Stomach (tissue), 9 donors: Measurements from ENCODE around the gene ADAM22. TPM values are rescaled to one million over a fixed set of nuclear protein-coding genes. Genes with fewer than 3 reads are reported as not detected.
"Not testable (repeated sequence)": the region's sequence is repeated elsewhere in the genome, so short reads cannot be mapped to it uniquely, and the experiment has no call there.

Experiments used
- DNase-seq, 2 donors: peaks; one replicate each; pipeline versions ENCODE4 v3.0.0 to v3.0.0-alpha.2; 2013 to 2019
- H3K27ac ChIP-seq, 5 donors: fragments of 200-600 bp in 4 of 5; sonication (generic) in 4 of 5; one replicate each; pipeline ENCODE4 v1.5.1; 2013 to 2019; ENCODE audit warnings: mild to moderate bottlenecking in 1 of 5, moderate library complexity in 1 of 5
- H3K27me3 ChIP-seq, 3 donors: fragments of 200-600 bp; sonication (generic); one replicate each; pipeline ENCODE4 v1.5.1; 2017 to 2019; ENCODE audit warnings: mixed run types in 1 of 3
- H3K36me3 ChIP-seq, 4 donors: fragments of 200-600 bp; sonication (generic); 1 replicate in 3 of 4; 2 replicates in 1 of 4; pipeline ENCODE4 v1.5.1; 2016 to 2019
- H3K4me1 ChIP-seq, 4 donors: fragments of 200-600 bp; sonication (generic); one replicate each; pipeline ENCODE4 v1.5.1; 2016 to 2019
- H3K4me3 ChIP-seq, 4 donors: fragments of 200-600 bp; sonication (generic) in 3 of 4; one replicate each; pipeline ENCODE4 v1.5.1; 2016 to 2019; ENCODE audit warnings: mild to moderate bottlenecking in 1 of 4
- H3K9me3 ChIP-seq, 4 donors: fragments of 200-600 bp; sonication (generic); one replicate each; pipeline ENCODE4 v1.5.1; 2016 to 2019
- CTCF ChIP-seq, 7 experiments: fragments of 450-650 bp in 4 of 7; fragments of 200-600 bp in 3 of 7; sonication (generic) in 3 of 7; IDR thresholded peaks; one replicate each; pipeline ENCODE4 v1.5.1; 2016 to 2019; ENCODE audit warnings: antibody characterized with exemption in 7 of 7, control low read depth in 2 of 7, mild to moderate bottlenecking in 1 of 7
- EP300 ChIP-seq: sonication (generic); formaldehyde crosslinking; IDR thresholded peaks from one replicate; pipeline ENCODE4 v1.6.1; 2017; ENCODE audit warnings: antibody characterized with exemption
- POLR2A ChIP-seq, 4 donors: fragments of 450-650 bp; IDR thresholded peaks; one replicate each; pipeline ENCODE4 v1.6.1; 2016; ENCODE audit warnings: antibody characterized with exemption in 4 of 4, control low read depth in 2 of 4, mild to moderate bottlenecking in 1 of 4, moderate library complexity in 1 of 4
- POLR2AphosphoS5 ChIP-seq, 3 donors: sonication (generic); formaldehyde crosslinking; IDR thresholded peaks; one replicate each; pipeline ENCODE4 v1.6.1; 2016; ENCODE audit warnings: antibody characterized with exemption in 3 of 3
- WGBS, 5 donors: extraction: QIAGEN DNeasy Blood & Tissue Kit in 3 of 5; methylation state at CpG; one replicate each; pipeline versions ENCODE4 v1.1.5 to v1.1.7; 2013 to 2018; 5-methylcytosine and 5-hydroxymethylcytosine counted together
- intact Hi-C: fragments of 100-400 bp; cut with DNase I; formaldehyde crosslinking; loops from one replicate; pipeline ENCODE4 v1.15.1; 2023; ENCODE audit warnings: low total_unique reads
- polyA plus RNA-seq, 3 donors: library from polyadenylated mRNA; stranded (reverse); fragments of 200-250 nt; gene quantifications; one replicate each; pipeline ENCODE4 v1.2.3, GENCODE V29; 2013
- total RNA-seq, 5 donors: library from RNA; depleted of rRNA; stranded (reverse); fragments of >200 nt; gene quantifications; one replicate each; pipeline versions ENCODE4 v1.1.0 to v1.2.3, GENCODE V29; 2014 to 2016
- donor health status: healthy with polysubstance abuse.
- donor health status: Bipolar disorder and iron deficiency.
- donor health status: healthy.

ADAM22 gene
- total and polyA plus RNA-seq, 8 donors: 0.06 to 16.8 (median 0.29) TPM; not detected in 1

- TF ChIP-seq POLR2AphosphoS5 (IDR thresholded peaks at IDR 0.05) (no peak), CTCF (IDR thresholded peaks at IDR 0.05) (no peak), POLR2A (IDR thresholded peaks at IDR 0.05) (no peak), EP300 (no peak)
- 78 to 92% (median 86%) methylated on average over 3 of the region's 3 CpGs for WGBS, 5 donors
- DNase-seq: no peak
Observed at GRCh38 chr7:87944547-87944946, 10.5 kb downstream of the ADAM22 start.

GRCh38 chr7:87945926-87946325, 11.9 kb downstream of the ADAM22 start:
- H3K4me3 ChIP-seq, DNase-seq, H3K27me3 ChIP-seq, intact Hi-C loops, H3K9me3 ChIP-seq, H3K36me3 ChIP-seq, H3K4me1 ChIP-seq, H3K27ac ChIP-seq: not testable (repeated sequence)

More at GRCh38 chr7:87944547-87944946, 10.5 kb downstream of the ADAM22 start:
- Histone ChIP-seq H3K9me3 (no peaks in the 10 kb centered on the region), H3K4me3 (no peak overlapping the region), H3K36me3 (no peaks in the 10 kb centered on the region), H3K4me1 (no peaks in the 10 kb centered on the region), H3K27me3 (no peaks in the 10 kb centered on the region), H3K27ac (no peak overlapping the region)
- intact Hi-C loops: no loop called here

GRCh38 chr7:87948371-87948770, 14.3 kb downstream of the ADAM22 start:
- Histone ChIP-seq H3K4me1 (no peaks in the 10 kb centered on the region), H3K36me3 (no peaks in the 10 kb centered on the region), H3K9me3 (no peaks in the 10 kb centered on the region), H3K27ac (no peak overlapping the region), H3K27me3 (no peaks in the 10 kb centered on the region), H3K4me3 (no peak overlapping the region)
- TF ChIP-seq POLR2A (IDR thresholded peaks at IDR 0.05) (no peak), POLR2AphosphoS5 (IDR thresholded peaks at IDR 0.05) (no peak), EP300 (no peak), CTCF (IDR thresholded peaks at IDR 0.05) (no peak)
- intact Hi-C loops: no loop called here
- no peak for DNase-seq

- no peak overlapping the region for H3K27ac ChIP-seq
- peaks cover 0 to 6% (median 0%) of the 10 kb centered on the region in 4 donors for H3K9me3 ChIP-seq
- no peak for DNase-seq
- intact Hi-C loops: no loop called here
- H3K4me3 ChIP-seq: no peak overlapping the region
- no peaks in the 10 kb centered on the region for H3K36me3 ChIP-seq
- no peaks in the 10 kb centered on the region for H3K27me3 ChIP-seq
- H3K4me1 ChIP-seq: no peaks in the 10 kb centered on the region
- no peak for TF ChIP-seq EP300
- TF ChIP-seq CTCF (IDR thresholded peaks at IDR 0.05): no peak
- no peak for TF ChIP-seq POLR2AphosphoS5 (IDR thresholded peaks at IDR 0.05)
- TF ChIP-seq POLR2A (IDR thresholded peaks at IDR 0.05): no peak
- WGBS, 5 donors: 93 to 96% (median 93%) methylated on average over 3 of the region's 3 CpGs
Observed at GRCh38 chr7:87959336-87959735, 25.3 kb downstream of the ADAM22 start.

- no peaks in the 10 kb centered on the region for H3K27me3 ChIP-seq
- no peak overlapping the region for H3K27ac ChIP-seq
- intact Hi-C loops: no loop called here
- no peak for DNase-seq
- 63 to 88% (median 76%) methylated on average over 1 of the region's 1 CpG for WGBS, 5 donors
- peaks cover 0 to 6% (median 0%) of the 10 kb centered on the region in 4 donors for H3K9me3 ChIP-seq
- no peaks in the 10 kb centered on the region for H3K4me1 ChIP-seq
- H3K4me3 ChIP-seq: no peak overlapping the region
- H3K36me3 ChIP-seq: no peaks in the 10 kb centered on the region
- TF ChIP-seq POLR2A (IDR thresholded peaks at IDR 0.05) (no peak), CTCF (IDR thresholded peaks at IDR 0.05) (no peak)
Observed at GRCh38 chr7:87960239-87960638, 26.2 kb downstream of the ADAM22 start.
